ENCODE results near the gene SCYGR6. TPM values are rescaled to one million over a fixed set of nuclear protein-coding genes. Genes with fewer than 3 reads are reported as not detected.
"Not testable (repeated sequence)": the region's sequence is repeated elsewhere in the genome, so short reads cannot be mapped to it uniquely, and the experiment has no call there.

Gene SCYGR6
- total RNA-seq, 1 donor from 2014 or later, result not detected

DNA sequence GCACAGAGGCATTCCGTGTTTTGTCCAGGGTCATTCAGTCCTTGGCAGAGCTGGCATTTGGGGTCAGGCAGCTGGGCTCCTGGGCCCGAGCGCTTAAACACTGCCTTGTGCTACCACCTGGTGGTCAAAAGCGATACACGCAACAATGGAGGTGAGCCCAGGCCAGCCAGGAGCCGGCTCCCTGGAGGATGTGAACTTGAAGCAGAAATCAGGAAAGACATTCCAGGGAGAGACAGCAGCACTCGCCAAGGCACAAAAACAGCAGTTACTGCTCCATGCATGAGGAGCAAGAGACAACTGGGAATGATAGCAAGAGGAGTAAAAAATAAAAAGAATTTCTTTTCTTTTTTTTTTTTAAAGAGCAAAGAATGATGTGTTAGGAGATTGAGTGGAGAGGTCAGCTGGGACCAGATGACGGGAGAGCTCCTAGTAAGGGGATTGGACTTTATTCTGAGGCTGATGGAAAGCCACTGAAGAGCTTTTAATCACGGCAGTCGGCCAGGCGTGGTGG is 41.9 kb upstream of the SCYGR6 start:
- Histone ChIP-seq H3K4me1 (peaks cover 7% of the 10 kb centered on the region), H3K27me3 (no peaks in the 10 kb centered on the region), H3K36me3 (no peaks in the 10 kb centered on the region), H3K4me3 (no peak overlapping the region), H3K27ac (no peak overlapping the region), H3K9me3 (no peaks in the 10 kb centered on the region)
- TF ChIP-seq POLR2A (IDR thresholded peaks at IDR 0.05) (no peak), POLR2AphosphoS5 (IDR thresholded peaks at IDR 0.05; ENCODE audit: insufficient read depth in 1 of 2, low read depth in 1 of 2) (peak; percentile 15 to 37)
- TF ChIP-seq, protein P1, sequence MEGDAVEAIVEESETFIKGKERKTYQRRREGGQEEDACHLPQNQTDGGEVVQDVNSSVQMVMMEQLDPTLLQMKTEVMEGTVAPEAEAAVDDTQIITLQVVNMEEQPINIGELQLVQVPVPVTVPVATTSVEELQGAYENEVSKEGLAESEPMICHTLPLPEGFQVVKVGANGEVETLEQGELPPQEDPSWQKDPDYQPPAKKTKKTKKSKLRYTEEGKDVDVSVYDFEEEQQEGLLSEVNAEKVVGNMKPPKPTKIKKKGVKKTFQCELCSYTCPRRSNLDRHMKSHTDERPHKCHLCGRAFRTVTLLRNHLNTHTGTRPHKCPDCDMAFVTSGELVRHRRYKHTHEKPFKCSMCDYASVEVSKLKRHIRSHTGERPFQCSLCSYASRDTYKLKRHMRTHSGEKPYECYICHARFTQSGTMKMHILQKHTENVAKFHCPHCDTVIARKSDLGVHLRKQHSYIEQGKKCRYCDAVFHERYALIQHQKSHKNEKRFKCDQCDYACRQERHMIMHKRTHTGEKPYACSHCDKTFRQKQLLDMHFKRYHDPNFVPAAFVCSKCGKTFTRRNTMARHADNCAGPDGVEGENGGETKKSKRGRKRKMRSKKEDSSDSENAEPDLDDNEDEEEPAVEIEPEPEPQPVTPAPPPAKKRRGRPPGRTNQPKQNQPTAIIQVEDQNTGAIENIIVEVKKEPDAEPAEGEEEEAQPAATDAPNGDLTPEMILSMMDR (IDR thresholded peaks at IDR 0.05), result peak; percentile 51 to 89 (median 86)
- no peak for DNase-seq (ENCODE audit: extremely low spot score in 2 of 2)
- intact Hi-C loops (cut with DNase I), result loop anchor here (5.0 kb wide), 1 partner anchor 109 kb away; no protein-coding TSS in a partner anchor

DNA sequence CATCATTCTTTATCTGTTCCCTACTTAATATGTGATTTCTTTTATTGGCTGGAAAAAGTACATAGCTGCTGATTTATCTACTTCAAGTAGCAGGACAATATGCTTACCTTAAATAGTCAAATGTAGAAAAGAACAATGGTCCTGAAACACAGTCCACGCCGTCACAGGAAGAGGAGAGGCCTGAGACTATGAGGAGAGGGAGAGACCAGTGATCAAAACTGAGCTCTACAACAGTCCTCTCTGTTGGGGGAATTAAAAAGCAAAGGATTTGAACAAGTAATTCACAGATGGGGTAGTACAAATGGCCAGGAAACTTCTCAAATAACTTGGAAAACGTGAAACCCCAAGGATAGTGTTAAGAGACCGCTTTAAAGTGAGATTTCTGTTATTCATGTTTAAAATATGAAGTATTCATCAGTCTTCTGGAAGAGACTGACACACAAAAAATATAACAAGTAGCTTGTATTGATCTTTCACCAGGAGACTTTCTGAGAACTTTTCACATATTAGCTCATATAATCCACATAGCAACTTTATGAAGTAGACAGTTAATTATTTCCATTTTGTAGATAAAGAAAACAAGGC is 41.3 kb upstream of the SCYGR6 start:
- intact Hi-C loops (cut with DNase I), result loop anchor here (5.0 kb wide), 1 partner anchor 109 kb away; no protein-coding TSS in a partner anchor
- no peaks in the 10 kb centered on the region for H3K36me3 ChIP-seq

DNA sequence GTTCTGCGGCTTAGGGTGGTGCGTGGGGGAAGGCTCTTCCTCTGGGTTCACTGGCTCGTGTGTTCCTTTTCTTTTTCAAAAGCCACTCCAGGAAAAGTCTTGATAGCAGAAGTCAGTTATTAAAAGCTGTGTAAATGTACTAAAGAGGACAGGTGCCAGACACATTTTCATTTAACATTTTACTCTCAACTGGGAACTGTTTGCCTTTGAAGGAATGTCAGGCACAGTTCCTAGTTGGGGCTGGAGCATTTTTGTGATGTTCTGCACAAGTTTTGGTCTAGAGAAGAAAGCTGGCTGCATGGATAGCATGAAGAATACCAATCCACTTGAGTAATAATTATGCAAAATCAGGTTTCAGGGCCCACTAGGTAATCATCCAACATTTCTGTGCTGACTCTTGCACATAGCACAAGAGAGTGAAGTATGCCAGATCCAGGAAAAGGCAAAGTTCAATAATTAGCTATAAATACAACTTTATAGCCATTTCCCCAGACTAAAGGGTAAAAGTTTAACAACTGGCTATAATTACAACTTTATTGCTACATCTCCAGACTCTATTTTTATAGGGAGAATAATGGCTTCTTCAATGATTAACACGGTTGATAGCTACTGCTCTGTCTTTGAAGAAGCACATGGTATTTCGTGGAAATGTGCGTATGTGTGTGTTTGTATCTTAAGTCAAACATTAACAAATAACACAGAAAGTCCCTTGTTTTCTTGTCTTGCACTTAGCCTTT is 37.4 kb upstream of the SCYGR6 start:
- peaks cover 8% of the 10 kb centered on the region for H3K4me1 ChIP-seq
- intact Hi-C loops (cut with DNase I), result no loop called here
- no peak overlapping the region for H3K4me3 ChIP-seq
- TF ChIP-seq, protein P1 (IDR thresholded peaks at IDR 0.05), result no peak
- no peak for TF ChIP-seq POLR2A (IDR thresholded peaks at IDR 0.05)
- no peak for TF ChIP-seq POLR2AphosphoS5 (IDR thresholded peaks at IDR 0.05; ENCODE audit: insufficient read depth in 1 of 2, low read depth in 1 of 2)
- H3K27ac ChIP-seq, result no peak overlapping the region
- no peaks in the 10 kb centered on the region for H3K36me3 ChIP-seq
- no peaks in the 10 kb centered on the region for H3K27me3 ChIP-seq
- no peaks in the 10 kb centered on the region for H3K9me3 ChIP-seq
- no peak for DNase-seq (ENCODE audit: extremely low spot score in 2 of 2)

More for the DNA sequence above, 41.3 kb upstream of the SCYGR6 start:
- H3K4me3 ChIP-seq, result no peak overlapping the region
- TF ChIP-seq POLR2A (IDR thresholded peaks at IDR 0.05), result no peak
- no peak for TF ChIP-seq POLR2AphosphoS5 (IDR thresholded peaks at IDR 0.05; ENCODE audit: insufficient read depth in 1 of 2, low read depth in 1 of 2)
- TF ChIP-seq, protein P1 (IDR thresholded peaks at IDR 0.05), result no peak
- no peaks in the 10 kb centered on the region for H3K27me3 ChIP-seq
- peaks cover 8% of the 10 kb centered on the region for H3K4me1 ChIP-seq
- no peaks in the 10 kb centered on the region for H3K9me3 ChIP-seq
- no peak for DNase-seq (ENCODE audit: extremely low spot score in 2 of 2)
- H3K27ac ChIP-seq, result no peak overlapping the region

DNA sequence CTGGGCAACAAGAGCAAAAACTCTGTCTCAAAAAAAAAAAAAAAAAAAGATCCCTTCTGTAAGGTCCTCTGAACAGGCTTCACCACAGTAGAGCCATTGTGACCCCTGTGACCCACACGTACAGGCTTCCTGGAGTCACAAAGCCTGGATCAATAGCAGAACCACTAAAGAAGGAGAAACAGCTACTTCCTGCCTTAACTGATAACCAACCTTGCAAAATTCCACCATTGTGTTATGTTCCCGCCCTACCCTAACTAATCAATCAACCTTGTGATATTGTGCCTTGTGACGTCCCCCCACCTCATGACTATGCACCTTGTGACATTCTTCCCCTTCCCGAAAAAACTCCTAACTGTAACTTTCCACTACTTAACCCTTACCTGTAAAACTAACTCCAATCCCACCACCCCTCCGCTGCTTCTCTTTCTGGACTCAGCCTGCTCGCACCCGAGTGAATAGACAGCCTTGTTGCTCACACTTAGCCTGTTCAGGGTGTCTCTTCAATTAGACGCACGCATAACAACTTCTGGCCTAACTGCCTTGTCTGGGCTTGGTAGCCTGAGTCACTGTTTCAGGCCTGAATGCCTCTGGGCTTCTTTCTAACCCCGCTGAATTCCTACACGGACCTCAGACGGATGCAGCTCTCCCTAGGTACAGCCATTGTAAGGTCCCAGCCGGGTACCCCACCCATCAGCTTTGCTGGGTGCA is 35.0 kb upstream of the SCYGR6 start:
- no peak for DNase-seq (ENCODE audit: extremely low spot score in 2 of 2)
- intact Hi-C loops (cut with DNase I), result no loop called here

DNA sequence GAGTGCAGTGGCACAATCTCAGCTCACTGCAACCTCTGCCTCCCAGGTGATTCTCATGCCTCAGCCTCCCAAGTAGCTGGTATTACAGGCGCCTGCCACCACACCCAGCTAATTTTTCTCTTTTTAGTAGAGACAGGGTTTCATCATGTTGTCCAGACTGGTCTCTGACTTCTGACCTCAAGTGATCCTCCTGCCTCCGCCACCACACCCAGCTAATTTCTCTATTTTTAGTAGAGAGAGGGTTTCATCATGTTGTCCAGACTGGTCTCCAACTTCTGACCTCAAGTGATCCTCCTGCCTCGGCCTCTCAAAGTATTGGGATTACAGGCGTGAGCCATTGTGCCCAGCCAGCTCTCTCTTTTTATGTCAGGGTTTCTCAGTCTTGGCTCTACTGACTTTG is 31.7 kb upstream of the SCYGR6 start:
- H3K36me3 ChIP-seq; H3K4me1 ChIP-seq; DNase-seq (ENCODE audit: extremely low spot score in 2 of 2); H3K27ac ChIP-seq; intact Hi-C loops (cut with DNase I); H3K9me3 ChIP-seq; H3K4me3 ChIP-seq; H3K27me3 ChIP-seq: not testable (repeated sequence)

More for the DNA sequence above, 35.0 kb upstream of the SCYGR6 start:
- Histone ChIP-seq H3K36me3 (no peaks in the 10 kb centered on the region), H3K27me3 (no peaks in the 10 kb centered on the region), H3K27ac (no peak overlapping the region), H3K4me3 (no peak overlapping the region), H3K9me3 (no peaks in the 10 kb centered on the region), H3K4me1 (peaks cover 8% of the 10 kb centered on the region)
- TF ChIP-seq POLR2A (IDR thresholded peaks at IDR 0.05) (no peak), POLR2AphosphoS5 (IDR thresholded peaks at IDR 0.05; ENCODE audit: insufficient read depth in 1 of 2, low read depth in 1 of 2) (no peak)
- TF ChIP-seq, protein P1 (IDR thresholded peaks at IDR 0.05), result no peak
